NCI-H526 (cell line): ENCODE data around the gene DNAH6.

ENCODE experiments used
- DNase-seq, 2 experiments: peaks; one replicate each; lab custom pipeline; 2025; lab: John Stamatoyannopoulos, UW

DNAH6 gene

DNA sequence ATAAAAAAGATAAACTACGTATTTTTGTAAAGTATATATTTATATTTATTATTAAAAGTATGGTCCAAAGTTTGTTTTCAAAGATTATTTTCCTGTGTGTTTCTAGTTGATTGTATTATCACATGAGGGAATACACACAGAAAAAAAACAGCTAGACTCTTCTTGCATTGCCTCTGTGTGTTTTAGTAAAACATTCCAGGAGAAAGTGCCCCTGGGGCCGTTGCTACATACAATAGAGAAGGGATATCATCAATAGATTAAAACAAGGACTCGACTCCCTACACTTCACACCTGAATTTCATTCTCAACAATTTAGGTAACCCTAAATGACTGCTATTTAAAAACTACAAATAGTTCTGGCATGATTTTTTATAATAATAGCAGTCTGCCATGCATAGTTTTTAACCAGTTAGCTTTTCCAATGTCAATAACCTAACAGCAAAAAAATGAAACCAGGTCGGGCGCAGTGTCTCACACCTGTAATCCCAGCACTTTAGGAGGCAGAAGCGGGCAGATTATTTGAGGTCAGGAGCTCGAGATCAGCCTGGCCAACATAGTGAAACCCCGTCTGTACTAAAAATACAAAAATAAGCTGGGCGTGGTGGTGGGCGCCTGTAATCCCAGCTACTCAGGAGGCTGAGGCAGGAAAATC is 171.3 kb downstream of the DNAH6 start:
- DNase-seq = no peak

DNA sequence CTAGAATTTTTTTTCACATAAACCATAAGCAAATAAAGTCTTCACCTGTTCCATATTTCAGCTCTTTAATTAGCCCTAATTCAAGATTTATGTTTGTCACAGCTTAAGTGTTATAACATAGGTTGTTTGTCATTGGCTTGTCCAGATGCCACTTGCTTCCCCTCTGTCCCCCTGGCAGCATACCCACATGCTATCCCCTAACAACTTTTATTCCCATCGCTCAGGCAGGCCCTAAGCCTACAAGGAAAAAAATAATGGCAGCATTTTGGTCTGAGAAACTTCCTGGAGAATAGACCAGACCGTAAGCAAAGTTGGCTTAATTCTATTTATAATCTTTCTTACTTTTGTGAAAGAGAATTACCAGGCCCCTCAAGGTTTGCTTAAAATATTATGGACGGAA is 173.9 kb downstream of the DNAH6 start:
- no peak for DNase-seq

DNA sequence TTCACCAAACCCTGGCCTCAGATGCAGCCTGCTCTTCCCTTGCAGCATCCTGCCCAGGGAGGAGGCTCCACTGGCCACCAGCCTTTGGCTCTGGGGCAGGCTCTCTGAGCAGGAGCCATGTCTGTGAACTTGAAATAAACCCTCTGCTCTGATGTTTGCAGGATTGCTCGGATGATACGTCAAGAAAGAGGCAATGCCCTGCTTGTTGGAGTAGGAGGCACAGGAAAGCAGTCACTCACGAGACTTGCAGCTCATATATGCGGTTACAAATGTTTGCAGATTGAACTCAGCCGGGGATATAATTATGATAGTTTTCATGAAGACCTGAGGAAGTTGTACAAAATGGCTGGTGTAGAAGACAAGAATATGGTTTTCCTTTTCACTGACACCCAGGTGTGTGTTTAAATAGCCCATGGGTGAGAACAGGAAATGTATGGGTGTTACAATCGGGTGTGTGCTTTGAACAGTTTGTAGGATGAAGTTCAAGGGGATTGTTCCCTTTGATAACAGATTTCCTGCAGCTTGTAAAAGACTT is 177.9 kb downstream of the DNAH6 start:
- DNase-seq = no peak

DNA sequence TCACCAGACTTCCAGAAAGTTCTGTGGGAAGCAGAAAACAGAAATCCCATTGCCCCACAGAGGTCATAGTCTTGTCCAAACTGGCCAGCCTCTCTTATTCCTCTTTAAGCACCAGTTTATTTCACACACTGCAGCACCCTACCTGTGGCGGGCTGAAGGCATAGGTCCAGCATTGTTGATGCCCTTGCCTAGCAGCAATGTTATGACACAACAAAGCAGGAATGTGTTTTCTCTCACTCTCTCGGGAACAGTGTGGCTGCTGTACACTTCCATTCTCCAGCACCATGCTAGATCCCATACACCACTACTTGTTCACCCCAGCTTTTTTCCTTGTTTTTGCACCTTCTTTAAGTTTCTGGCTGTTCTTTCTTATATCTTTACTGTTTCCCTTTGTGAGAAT is 181.6 kb downstream of the DNAH6 start:
- no peak for DNase-seq

DNA sequence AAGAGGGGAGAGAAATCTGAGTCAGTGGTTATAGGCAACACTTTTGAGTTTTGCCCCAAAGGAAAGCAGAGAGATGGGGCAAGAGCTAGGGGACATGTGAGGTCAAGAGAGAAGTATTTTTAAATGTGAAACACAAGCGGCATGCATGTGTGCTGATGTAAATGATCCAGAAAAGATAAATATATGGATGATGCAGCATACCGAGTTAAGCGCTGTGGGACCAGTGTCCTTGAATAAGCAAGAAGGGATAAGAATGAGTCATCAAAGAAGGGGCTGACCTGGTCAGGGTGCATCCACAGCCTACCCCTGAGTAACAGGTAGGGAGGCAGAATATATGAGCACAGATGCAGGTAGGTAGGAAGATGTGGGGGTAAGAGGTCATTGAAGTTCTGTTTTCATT is 183.7 kb downstream of the DNAH6 start:
- no peak for DNase-seq

DNA sequence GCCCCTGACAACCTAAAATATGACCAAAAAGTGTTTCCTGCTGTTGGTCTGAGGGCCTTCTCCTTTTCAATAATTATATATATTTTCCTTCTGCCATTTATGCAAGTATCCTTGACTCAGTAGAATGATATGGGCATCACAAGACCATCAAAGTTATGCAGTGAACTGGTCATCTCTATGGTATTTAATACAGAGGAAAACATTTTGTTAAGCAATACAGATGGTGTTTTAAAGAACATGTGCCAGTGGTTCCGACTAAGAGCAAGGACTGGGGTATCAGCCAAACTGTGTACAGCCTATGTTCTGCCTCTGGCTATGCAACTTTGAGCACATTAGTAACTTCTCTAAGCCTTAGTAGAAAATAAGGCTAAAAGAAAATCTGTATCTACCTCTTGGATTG is 185.6 kb downstream of the DNAH6 start:
- no peak for DNase-seq

DNA sequence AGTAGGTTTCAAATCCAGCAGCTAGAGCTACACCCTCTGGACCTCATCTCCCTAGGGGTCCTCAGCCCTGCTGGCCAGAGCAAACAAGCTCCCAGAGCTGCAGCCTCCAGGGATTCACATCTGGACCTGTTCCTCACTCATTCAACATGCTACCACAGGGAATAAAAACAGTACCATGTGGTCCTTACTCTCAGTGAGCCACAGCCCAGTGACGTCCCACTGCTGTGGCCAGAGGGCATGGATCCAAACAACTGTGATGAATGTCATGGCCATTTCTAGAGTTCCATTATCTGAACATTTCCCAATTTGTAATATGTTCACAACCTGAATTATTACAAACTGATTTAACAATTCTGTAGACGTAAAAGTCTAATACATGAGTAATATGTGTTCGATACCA is 186.6 kb downstream of the DNAH6 start:
- no peak for DNase-seq

DNA sequence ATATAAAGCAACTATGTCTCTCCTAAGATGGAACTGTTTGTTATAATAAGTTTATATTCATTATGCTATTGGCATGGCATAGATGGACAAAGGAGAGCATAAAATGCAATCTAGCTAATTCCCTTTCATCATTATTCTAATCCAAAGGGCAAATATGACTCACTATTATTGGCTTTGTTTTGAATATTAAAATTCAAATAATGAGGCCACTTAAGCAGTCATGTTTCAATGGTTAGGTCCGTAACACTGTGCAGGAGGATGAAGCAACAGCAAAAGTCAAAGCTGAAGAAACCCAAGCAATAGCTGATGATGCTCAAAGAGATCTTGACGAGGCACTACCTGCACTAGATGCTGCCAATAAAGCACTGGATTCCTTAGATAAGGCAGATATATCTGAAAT is 187.5 kb downstream of the DNAH6 start:
- no peak for DNase-seq

DNA sequence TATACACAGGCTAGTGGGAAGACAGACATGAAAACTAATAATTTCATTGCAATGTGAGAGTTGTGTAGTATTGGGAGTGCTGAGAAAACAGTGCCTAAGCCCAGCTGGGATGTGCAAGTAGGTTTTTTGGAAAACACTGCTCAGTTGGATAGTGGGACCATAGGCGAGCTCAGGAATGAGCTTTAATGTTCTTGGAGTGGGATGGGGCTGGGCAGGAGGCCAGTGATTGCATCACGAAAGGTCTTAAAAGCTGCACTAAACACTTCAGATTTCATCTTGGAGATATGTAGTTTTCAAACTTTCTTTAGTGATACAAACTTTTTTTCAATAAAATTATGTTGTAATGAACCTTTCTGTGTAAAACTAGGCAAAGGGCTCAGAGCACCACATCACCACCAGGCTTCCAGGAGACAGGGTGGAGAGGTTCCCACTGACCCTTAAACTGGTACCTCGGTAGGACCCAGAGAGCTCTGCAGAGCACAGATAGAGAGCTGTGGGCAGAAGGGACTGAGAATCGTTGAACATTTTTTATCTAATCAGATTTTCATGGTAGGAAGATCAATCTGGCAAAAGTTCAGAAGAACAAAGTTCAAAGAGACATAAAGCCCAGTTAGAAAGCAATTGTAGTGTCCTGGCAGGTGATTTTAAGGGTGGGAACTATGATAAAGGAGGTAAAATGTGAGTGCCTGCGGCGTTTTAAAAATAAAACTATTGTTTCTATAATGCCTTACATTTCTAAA is 188.4 kb downstream of the DNAH6 start:
- DNase-seq = no peak

DNA sequence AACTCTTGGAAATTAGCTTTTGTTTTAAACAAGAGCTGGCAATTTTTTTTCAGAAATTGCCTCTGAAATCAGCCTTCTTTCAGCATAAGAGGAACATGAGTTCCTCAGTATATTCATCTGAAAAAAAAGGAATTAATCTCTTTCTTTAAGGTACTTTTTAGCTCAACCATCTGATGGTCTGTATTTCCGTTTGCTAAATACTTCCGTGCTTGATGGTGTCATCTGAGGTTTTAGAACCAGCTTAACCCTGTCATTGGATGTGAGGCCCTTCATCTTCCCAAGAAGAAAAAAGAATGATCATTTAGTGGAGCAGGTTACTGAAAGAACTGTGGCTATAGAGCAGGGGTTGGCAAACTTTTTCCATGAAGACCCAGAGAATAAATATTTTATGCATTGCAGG is 189.6 kb downstream of the DNAH6 start:
- DNase-seq = no peak

DNA sequence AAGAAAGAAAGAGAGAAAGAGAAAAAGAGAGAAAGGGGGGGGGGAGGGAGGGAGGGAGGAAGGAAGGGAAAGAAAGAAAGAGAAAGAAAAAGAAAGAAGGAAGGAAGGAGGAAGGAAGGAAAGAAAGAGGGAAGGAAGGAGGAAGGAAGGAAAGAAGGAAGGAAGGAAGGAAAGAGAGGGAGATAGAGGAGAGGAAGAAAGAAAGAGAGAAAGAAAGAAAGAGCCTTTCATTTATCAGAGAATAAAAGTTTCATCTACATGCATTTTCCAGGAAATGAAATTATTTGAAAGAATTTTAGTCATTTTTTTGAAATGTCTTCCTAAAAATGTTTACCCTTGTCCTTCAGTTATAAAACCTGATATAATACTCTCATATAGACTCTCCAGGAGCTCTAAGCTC is 192.1 kb downstream of the DNAH6 start:
- DNase-seq = no peak

DNA sequence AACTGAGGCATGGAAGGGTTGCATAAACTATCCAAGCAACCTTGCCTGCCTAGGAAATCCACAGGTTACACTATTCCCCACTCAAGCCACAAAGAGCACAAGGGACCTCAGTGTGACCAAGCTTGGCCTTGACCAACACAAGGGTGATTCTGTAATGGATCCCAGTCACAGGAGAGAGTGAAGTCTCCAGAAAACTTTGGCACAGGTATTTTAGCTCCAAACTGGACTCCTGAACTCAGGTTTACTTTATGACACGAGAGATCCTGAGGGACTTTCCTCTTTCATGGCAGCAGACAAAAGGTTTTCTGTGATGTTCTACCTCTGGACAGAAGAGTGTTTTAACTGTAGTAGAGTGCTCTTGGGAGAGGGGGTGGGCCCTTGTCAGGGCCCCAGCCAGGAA is 195.4 kb downstream of the DNAH6 start:
- no peak for DNase-seq

DNA sequence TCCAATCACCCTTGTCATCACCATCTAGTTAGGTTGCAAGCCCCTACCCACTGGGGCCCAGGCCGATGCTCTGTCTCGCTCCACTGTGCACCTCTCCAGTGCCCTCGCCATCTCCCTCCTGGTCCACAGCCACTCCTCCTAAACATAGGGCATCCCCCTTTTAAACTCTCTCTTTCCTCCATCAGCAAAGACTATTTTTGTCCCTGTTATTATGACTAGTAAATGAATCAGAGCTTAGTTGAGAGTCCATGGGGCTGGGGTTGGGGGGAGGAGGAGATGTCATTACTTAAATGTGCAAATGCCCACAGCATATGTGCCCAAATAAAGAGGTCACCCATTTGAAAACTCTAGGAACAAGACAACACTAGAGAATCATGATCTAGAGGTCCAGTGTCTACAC is 197.1 kb downstream of the DNAH6 start:
- DNase-seq = no peak

DNA sequence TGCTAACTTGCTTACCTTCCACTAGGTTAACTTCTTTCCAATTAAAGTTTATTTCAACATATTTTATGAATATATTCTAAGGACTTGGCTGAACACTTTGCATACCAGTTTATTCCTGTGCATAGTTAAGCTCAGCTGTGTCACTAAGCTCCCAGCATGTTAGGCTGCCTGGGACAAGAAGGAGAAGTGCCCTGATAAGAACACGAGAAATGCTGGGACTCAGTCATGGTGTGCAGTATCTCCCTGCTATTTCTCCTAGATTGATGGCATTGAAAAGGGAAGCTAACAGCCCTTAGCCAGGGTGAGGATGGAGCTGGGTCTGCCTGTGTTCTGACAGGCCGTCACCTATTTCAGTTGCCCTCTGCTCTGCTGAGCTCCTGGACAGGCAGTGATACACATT is 200.3 kb downstream of the DNAH6 start:
- no peak for DNase-seq

DNA sequence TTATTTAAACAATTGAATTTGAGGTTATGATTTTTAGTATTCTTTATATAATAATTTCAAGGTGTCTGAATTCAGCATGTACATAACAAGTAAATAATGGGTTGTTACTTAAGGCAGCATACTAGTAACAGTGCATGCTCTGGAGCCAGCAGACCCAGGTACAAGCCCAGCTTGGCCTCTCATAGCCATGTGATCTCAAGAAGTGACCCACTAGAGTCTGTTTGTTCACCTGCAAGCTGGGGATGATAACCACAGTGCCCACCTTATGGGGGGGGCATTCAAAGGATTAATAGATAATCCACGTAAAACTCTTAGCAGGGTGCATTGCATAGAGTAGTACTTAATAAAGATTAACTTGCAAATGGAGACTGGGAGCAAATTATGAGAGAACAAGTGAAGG is 201.0 kb downstream of the DNAH6 start:
- no peak for DNase-seq

DNA sequence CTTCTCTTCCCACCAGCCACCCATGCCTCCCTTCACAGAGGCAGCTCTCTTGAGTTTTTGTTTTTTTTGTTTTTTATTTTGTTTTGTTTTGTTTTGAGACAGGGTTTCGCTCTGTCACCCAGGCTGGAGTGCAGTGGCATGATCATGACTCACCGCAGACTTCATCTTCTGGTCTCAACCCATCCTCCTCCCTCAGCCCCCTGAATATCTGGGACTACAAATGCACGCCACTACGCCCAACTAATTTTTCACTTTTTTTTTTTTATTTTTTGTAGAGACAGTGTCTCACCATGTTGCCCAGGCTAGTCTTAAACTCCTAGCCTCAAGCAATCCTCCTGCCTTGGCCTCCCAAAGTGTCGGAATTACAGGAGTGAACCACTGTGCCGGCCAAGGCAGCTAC is 203.1 kb downstream of the DNAH6 start:
- DNase-seq = no peak

DNA sequence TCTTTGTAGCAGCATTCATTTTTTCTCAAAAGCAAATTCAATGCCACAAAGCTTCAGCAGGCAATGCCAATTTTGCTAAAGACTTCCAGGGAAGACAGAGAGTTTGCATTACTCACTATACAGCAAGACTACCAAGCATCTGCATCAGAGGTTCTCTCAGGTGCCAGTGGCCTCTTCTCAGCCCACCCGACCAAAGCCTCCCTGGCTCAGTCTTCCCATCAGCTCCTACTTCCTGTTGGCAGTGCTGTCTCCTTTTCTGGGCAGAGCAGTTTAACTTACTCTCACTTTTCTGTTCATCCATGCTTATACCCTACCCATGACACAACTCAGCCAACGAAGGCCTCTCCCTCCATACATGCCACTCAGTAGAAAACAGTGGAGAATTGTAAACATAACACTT is 207.5 kb downstream of the DNAH6 start:
- DNase-seq = no peak

DNA sequence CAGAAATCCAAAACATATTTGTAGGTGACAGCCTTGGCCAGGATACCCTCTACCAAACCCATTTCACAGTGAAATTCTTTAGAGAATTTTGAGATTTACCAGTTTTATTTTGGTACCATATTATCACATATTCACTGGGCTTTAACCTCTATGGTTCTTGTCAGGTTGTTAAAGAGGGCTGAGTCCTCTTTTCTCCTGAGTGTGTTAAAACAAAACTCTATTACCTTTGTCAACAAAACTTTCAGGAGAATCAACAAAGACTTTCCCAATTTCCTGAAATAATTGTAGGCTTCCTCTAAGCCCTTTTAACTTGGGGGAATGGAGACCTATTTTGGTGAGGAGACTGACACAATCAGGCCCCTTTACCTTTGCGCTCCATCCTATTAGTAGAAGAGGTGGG is 209.4 kb downstream of the DNAH6 start:
- no peak for DNase-seq

DNA sequence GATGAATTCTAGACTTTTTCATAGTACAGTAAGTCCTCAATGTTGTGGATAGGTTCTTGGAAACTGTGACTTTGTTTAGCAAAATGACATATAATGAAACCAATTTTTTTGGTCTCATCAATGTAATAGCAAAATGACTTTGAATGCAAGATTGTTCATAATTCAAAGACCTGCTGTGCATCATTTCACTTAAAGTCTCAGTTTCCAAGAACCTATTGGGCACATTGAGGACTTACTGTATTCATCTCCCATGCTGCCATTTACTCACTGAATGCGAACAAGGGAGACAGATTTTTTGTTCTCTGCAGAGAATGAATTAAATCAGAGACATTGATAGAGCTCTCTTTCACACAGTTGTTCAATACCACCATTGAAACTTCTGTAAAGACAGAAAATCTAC is 211.0 kb downstream of the DNAH6 start:
- no peak for DNase-seq

DNA sequence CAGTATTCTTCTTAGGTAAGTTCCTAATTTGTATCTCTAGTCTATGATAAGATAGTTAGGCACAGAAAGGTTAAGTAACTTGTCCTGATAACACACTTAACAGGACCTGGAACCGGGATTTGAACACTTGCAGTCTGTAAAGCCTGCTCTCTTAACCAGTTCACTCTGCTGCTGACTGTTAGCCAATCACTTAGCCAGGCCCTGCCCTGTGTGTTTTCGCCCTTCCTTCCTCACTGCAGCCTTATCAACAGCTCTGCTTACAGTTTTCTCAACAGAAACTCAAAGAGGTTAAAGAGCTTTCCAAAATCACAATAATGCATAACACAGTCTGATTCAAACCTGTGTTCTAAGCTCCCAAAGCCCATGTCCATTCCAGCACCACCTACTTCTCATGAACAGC is 212.9 kb downstream of the DNAH6 start:
- DNase-seq = no peak

DNA sequence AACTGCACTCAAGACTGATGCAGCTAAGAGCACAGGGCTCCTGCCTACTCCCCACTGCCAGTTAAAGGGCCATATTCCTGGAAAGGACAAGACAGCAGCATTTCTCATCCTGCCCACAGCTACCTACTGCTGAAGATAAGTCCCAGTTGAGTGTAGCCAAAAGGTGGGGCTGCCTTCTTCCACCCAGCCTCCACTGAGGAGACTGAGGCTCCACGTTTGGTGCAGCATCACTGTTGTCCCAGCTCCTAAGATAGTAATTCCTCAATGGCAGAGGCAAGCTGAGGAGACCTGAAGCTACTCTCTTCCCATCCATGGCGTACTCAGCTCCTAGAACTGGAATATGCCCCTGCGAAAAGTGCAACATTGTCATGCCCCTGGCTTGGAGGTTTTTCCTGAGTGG is 214.9 kb downstream of the DNAH6 start:
- DNase-seq = no peak

DNA sequence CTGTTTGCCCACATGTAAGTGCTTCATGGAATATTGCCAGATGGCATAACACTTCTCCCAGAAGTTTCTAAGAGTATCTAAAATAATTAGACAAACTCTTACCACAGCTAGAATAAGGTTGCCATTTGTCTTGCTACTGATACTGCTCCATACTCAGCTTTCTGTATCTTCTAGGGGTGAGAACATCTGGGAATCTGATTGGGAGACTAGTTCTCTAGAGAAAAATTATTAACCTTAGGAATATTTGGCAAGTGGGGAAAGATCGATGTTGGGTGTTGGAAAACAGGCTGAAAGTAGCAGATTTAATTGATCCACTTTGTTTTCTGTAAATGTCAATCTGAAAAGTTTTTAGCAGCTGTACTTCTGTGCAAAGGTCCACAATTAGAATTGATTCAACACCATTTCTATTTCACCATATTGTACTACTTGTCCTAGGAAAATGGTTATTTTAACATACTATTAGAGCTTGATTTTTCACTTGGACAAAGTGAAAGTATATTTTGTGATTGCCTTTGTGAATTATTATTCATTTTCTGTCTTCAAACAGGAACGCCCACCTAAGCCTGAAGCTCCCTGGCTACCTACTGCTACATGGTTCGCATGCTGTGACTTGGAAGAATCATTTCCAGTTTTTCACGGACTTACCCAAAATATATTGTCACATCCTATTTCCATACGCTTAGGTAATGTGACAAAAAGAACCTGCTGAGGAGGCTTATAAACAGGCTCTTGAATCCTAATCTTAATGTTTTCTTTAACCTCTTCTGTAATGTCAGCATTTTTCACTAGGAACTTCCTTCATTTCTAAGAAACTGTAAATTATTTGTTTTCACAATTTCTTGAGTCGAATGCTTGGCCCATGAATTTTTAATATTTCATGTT is 216.8 kb downstream of the DNAH6 start:
- no peak for DNase-seq

DNA sequence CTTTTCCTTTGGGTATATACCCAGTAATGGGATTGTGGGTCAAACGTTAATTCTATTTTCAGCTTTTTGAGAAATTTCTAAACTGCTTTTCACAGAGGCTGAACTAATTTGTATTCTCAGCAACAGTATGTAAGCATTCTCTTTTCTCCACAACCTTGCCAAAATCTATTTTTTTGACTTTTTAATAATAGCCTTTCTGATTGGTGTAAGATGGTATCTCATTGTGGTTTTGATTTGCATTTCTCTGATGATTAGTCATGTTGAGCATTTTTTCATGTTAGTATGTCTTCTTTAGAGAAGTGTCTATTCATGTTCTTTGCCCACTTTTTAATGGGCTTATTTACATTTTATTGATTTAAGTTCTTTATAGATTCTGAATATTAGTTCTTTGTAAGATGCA is 219.1 kb downstream of the DNAH6 start:
- no peak for DNase-seq
